K562 (cell line): ENCODE measurements around the gene RASD2. TPM values are rescaled to one million over a fixed set of nuclear protein-coding genes. Genes with fewer than 3 reads are reported as not detected.

Experiments used
- ATAC-seq: fragments of 200-7000 bp; cut with Tn5 transposase; 3 replicates; pipeline ENCODE4 v1.9.1; 2020; ENCODE audit warnings: moderate library complexity
- BruUV-seq: library from RNA; stranded (reverse); fragments of 400-500 nt; replicated peaks from 2 replicates; lab custom pipeline; 2021; lab: Mats Ljungman, UMichigan
- CTCF ChIA-PET: fragments of 300-600 bp; formaldehyde crosslinking; extraction: SDS; loops from one replicate; lab custom pipeline; 2021; ENCODE audit warnings: low intra/inter-chr PET ratio; lab: Yijun Ruan, JAX
- POLR2A ChIA-PET: fragments of 300-600, 350-650 bp; sonication (Branson Sonifier 250); formaldehyde crosslinking; extraction: SDS; loops from one replicate; lab custom pipeline; 2021; ENCODE audit warnings: antibody characterized with exemption, inconsistent platforms; lab: Yijun Ruan, JAX
- DNase-seq, 4 experiments: peaks; one replicate each; pipeline versions ENCODE4 v3.0.0 to v3.0.0-alpha.2; 2011 to 2018; ENCODE audit warnings: low spot score in 3 of 4, mixed read lengths in 3 of 4; ENCODE audit errors: extremely low read depth in 1 of 4
- FAIRE-seq: peaks from 2 replicates; lab custom pipeline; 2011; peaks lifted over from hg19 to GRCh38; lab: Jason Lieb, UNC
- H2AFZ ChIP-seq: 2 replicates; pipeline ENCODE4 v1.6.0; 2011; ENCODE audit warnings: low read depth, low read length, control low read depth, inconsistent platforms
- H3K27ac ChIP-seq: fragments of 200-600 bp; 3 replicates; pipeline ENCODE4 v1.8.0; 2011; ENCODE audit warnings: low read depth, mild to moderate bottlenecking, control low read depth, inconsistent platforms, low read length, moderate library complexity, mixed read lengths; ENCODE audit errors: extremely low read depth
- H3K27me3 ChIP-seq, 2 experiments: fragments of 300-600 bp in 1 of 2; 2 replicates in 1 of 2; 3 replicates in 1 of 2; pipeline versions ENCODE4 v1.6.0 to v1.8.0; 2011; ENCODE audit warnings: inconsistent platforms in 2 of 2, low read length in 2 of 2, mild to moderate bottlenecking in 1 of 2, mixed read lengths in 1 of 2, moderate library complexity in 1 of 2; ENCODE audit not compliant: control insufficient read depth in 2 of 2, insufficient read depth in 2 of 2
- H3K36me3 ChIP-seq: fragments of 300-600 bp; 3 replicates; pipeline ENCODE4 v1.8.0; 2011; ENCODE audit warnings: mild to moderate bottlenecking, low read length, inconsistent platforms; ENCODE audit not compliant: control insufficient read depth, insufficient read depth
- H3K4me1 ChIP-seq, 2 experiments: fragments of 200-600 bp in 1 of 2; replicated peaks in 1 of 2; 2 replicates in 1 of 2; 3 replicates in 1 of 2; pipeline versions ENCODE4 v1.5.1 to v1.8.0; 2011; ENCODE audit warnings: inconsistent platforms in 2 of 2, low read length in 2 of 2, mild to moderate bottlenecking in 1 of 2, mixed read lengths in 1 of 2, moderate library complexity in 1 of 2; ENCODE audit not compliant: control insufficient read depth in 2 of 2, insufficient read depth in 2 of 2
- H3K4me2 ChIP-seq: 2 replicates; pipeline ENCODE4 v1.6.1; 2011; ENCODE audit warnings: low read length, control low read depth, inconsistent platforms, mixed read lengths; ENCODE audit not compliant: insufficient read depth
- H3K4me3 ChIP-seq: fragments of 200-600 bp; sonication (generic), shearing (Covaris generic); 2 replicates; pipeline ENCODE4 v1.5.1; 2016; ENCODE audit warnings: control low read depth, inconsistent platforms
- H3K79me2 ChIP-seq: fragments of 200-600 bp; 3 replicates; pipeline ENCODE4 v1.8.0; 2011; ENCODE audit warnings: low read length, inconsistent platforms; ENCODE audit not compliant: control insufficient read depth, insufficient read depth
- H3K9ac ChIP-seq, 2 experiments: 2 replicates each; pipeline versions ENCODE4 v1.6.0 to v1.6.1; 2011; ENCODE audit warnings: low read depth in 2 of 2, low read length in 2 of 2, control low read depth in 1 of 2, inconsistent platforms in 1 of 2, mild to moderate bottlenecking in 1 of 2, mixed read lengths in 1 of 2; ENCODE audit not compliant: insufficient read depth in 1 of 2
- H3K9me1 ChIP-seq: one replicate; pipeline ENCODE4 v1.6.0; 2011; ENCODE audit warnings: inconsistent platforms, mild to moderate bottlenecking, low read length, moderate library complexity; ENCODE audit not compliant: control insufficient read depth, insufficient read depth
- H3K9me3 ChIP-seq: replicated peaks from 2 replicates; pipeline ENCODE4 v1.5.1; 2011; ENCODE audit warnings: low read depth, low read length, inconsistent platforms; ENCODE audit not compliant: control insufficient read depth, insufficient read depth
- H4K20me1 ChIP-seq: replicated peaks from 2 replicates; pipeline ENCODE4 v1.6.1; 2011; ENCODE audit warnings: low read length, inconsistent platforms, mixed read lengths; ENCODE audit not compliant: control insufficient read depth, insufficient read depth
- BRD9 ChIP-seq: fragments of 450-650 bp; IDR thresholded peaks from 2 replicates; pipeline ENCODE4 v1.6.1; 2018; ENCODE audit warnings: low read depth; ENCODE audit not compliant: partially characterized antibody
- CTCFL ChIP-seq: IDR thresholded peaks from 2 replicates; pipeline ENCODE4 v1.6.1; 2011; ENCODE audit warnings: borderline replicate concordance, low read depth, mild to moderate bottlenecking, moderate library complexity, low read length; ENCODE audit not compliant: insufficient read depth, poor library complexity, severe bottlenecking
- DEAF1 ChIP-seq: fragments of 450-650 bp; formaldehyde crosslinking; IDR thresholded peaks from 2 replicates; pipeline ENCODE4 v1.4.0; 2020; ENCODE audit warnings: mild to moderate bottlenecking, moderate library complexity
- NR2C1 ChIP-seq, 2 experiments: fragments of 450-650 bp; IDR thresholded peaks; 2 replicates each; pipeline ENCODE4 v1.6.1; 2017; ENCODE audit warnings: mild to moderate bottlenecking in 2 of 2, antibody characterized with exemption in 1 of 2, inconsistent platforms in 1 of 2, missing compliant biosample characterization in 1 of 2, missing genetic modification characterization in 1 of 2
- PRDM10 ChIP-seq: fragments of 450-650 bp; IDR thresholded peaks from 2 replicates; pipeline ENCODE4 v1.6.1; 2018; ENCODE audit not compliant: partially characterized antibody
- ZMIZ1 ChIP-seq, 2 experiments: fragments of 150-350 bp in 1 of 2; IDR thresholded peaks; 2 replicates each; pipeline ENCODE4 v1.6.1; 2012 to 2016; ENCODE audit warnings: low read depth in 2 of 2, low read length in 2 of 2, mild to moderate bottlenecking in 1 of 2, moderate library complexity in 1 of 2
- ZNF347 ChIP-seq: fragments of 450-650 bp; formaldehyde crosslinking; IDR thresholded peaks from 2 replicates; pipeline ENCODE4 v1.4.0; 2020; ENCODE audit warnings: low read depth, mild to moderate bottlenecking, moderate library complexity
- WGBS: fragments of 100-300 bp; shearing (Covaris generic); methylation state at CpG from one replicate; pipeline ENCODE4 v1.1.6; 2016; ENCODE audit warnings: low coverage, mixed read lengths; ENCODE audit not compliant: insufficient coverage; ENCODE audit errors: missing lambda C conversion rate; 5-methylcytosine and 5-hydroxymethylcytosine counted together
- in situ Hi-C: fragments of 300-500 bp; cut with MboI; formaldehyde crosslinking; loops from 4 replicates; pipeline ENCODE4 v1.15.0; 2018; ENCODE audit warnings: inconsistent platforms, mixed read lengths
- intact Hi-C: fragments of 100-400 bp; cut with micrococcal nuclease; formaldehyde crosslinking; loops from 2 replicates; pipeline ENCODE4 v1.14.2; 2022
- polyA plus RNA-seq, 8 experiments: library from polyadenylated mRNA; depleted of rRNA in 4 of 8; stranded (reverse) in 5 of 8; unstranded in 3 of 8; fragments of >200 nt; fragmentation: Nextera tagmentation in 2 of 8; fragmentation: Illumina TruSeq in 1 of 8; extraction: Ambion mirVana in 2 of 8; extraction: Trizol in 1 of 8; gene quantifications; 2 replicates each; pipeline versions ENCODE4 v1.2.1 to v1.2.3, GENCODE V29; 2011 to 2014; ENCODE audit warnings: inconsistent platforms in 1 of 8, missing spikeins in 1 of 8
- total RNA-seq, 7 experiments: library from RNA; depleted of rRNA in 6 of 7; stranded (reverse); fragments of >200 nt in 6 of 7; fragmentation: Illumina TruSeq in 2 of 7; extraction: Trizol in 2 of 7; gene quantifications; 2 replicates each; pipeline versions ENCODE4 v1.2.1 to v1.2.3, GENCODE V29; 2011 to 2021; ENCODE audit warnings: low replicate concordance in 1 of 7

The RASD2 gene
- total and polyA plus RNA-seq, 9 of the 15 experiments (the other 6 are each of a cell fraction or from before 2014, with no cell fraction given): 0.05 TPM; not detected in 8

GRCh38 chr22:35539487-35539886, 1.1 kb upstream of the RASD2 start:
- intact Hi-C loops: no loop called here
- peak overlapping the region; percentile 55; the same call in 1 of the 2 replicates for H3K4me2 ChIP-seq
- TF ChIP-seq ZNF347 (no peak), CTCFL (no peak), DEAF1 (CRISPR knock-in tag) (no peak), BRD9 (no peak), ZMIZ1 (IDR thresholded peaks at IDR 0.05; ENCODE audit: low read depth in 2 of 2, low read length in 2 of 2) (no peak), PRDM10 (no peak), NR2C1 (IDR thresholded peaks at IDR 0.05) (no peak), NR2C1 (tag; IDR thresholded peaks at IDR 0.05) (no peak)

More at GRCh38 chr22:35539487-35539886, 1.1 kb upstream of the RASD2 start:
- no TSS peak for BruUV-seq
- Histone ChIP-seq H3K9ac (peak overlapping the region in 1 of 2 experiments; percentile 87; a peak in 2 of 4 replicates), H4K20me1 (no peaks in the 10 kb centered on the region), H3K27me3 (peaks cover 0 to 18% of the 10 kb centered on the region in 2 experiments; a peak in 2 of 5 replicates), H3K9me1 (no peaks in the 10 kb centered on the region), H3K79me2 (no peaks in the 10 kb centered on the region), H2AFZ (peak overlapping the region; percentile 92), H3K9me3 (no peaks in the 10 kb centered on the region), H3K4me1 (peaks cover 0 to 22% of the 10 kb centered on the region in 2 experiments; a peak in 2 of 5 replicates), H3K36me3 (no peaks in the 10 kb centered on the region), H3K4me3 (no peak overlapping the region; the same call in 1 of the 2 replicates), H3K27ac (no peak overlapping the region)
- no peak for FAIRE-seq
- ChIA-PET CTCF (no interaction called here), POLR2A (interaction anchor here (0.8 kb wide), 1 partner anchor 61 kb away, joined by 3 read pairs; no protein-coding TSS in a partner anchor)
- WGBS: 4% methylated on average over 3 of the region's 3 CpGs
- no peak for ATAC-seq
- DNase-seq: no peak
- in situ Hi-C loops: no loop called here
